Dermis blood vessel endothelial cell (primary cell): Measurements from ENCODE around the gene CNPPD1. TPM values are rescaled to one million over a fixed set of nuclear protein-coding genes. Genes with fewer than 3 reads are reported as not detected.

Experiments
- DNase-seq: peaks from one replicate; pipeline ENCODE4 v3.0.0; 2010
- total RNA-seq: library from RNA; depleted of rRNA; stranded (reverse); fragments of >200 nt; gene quantifications from 2 replicates; pipeline ENCODE4 v1.2.3, GENCODE V29; 2014

CNPPD1 gene
- total RNA-seq, 1 donor from 2014 or later: 29.8 TPM

DNA sequence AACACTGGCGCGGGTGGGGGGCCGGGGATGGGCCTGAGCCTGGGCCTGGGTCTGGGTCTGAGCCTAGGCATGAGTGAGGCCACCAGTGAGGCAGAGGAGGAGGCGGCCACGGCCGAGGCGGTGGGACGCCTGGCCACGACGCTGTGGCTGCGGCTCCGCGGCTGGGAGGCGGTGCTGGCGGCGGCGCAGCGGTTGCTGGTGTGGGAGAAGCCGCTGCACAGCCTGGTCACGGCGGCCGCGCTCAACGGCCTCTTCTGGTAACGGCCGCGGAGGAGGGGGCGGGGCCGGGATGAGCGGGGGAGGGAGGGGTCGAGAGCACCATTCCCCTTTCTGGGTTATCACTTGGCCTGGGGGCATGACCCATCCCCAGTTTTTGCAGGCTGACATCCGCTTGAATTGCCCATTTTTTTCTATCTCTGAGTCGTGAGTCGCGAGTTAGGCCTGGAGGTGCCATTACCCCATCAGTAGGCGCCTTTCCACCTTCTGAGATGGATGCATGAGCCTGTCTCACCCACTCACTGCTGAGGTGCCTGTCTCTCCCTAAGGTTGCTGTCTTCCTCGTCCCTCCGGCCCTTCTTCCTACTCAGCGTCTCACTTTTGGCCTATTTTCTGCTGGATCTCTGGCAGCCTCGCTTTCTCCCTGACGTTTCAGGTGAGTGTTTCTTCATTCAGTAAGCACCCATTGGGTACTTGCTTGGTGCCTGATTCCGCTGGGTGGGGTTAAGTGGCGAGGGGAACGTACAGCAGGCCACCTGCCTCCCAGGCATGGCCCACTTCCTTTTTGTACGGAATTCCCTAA, 1.9 kb upstream of the CNPPD1 start:
- peak; percentile 54 for DNase-seq

DNA sequence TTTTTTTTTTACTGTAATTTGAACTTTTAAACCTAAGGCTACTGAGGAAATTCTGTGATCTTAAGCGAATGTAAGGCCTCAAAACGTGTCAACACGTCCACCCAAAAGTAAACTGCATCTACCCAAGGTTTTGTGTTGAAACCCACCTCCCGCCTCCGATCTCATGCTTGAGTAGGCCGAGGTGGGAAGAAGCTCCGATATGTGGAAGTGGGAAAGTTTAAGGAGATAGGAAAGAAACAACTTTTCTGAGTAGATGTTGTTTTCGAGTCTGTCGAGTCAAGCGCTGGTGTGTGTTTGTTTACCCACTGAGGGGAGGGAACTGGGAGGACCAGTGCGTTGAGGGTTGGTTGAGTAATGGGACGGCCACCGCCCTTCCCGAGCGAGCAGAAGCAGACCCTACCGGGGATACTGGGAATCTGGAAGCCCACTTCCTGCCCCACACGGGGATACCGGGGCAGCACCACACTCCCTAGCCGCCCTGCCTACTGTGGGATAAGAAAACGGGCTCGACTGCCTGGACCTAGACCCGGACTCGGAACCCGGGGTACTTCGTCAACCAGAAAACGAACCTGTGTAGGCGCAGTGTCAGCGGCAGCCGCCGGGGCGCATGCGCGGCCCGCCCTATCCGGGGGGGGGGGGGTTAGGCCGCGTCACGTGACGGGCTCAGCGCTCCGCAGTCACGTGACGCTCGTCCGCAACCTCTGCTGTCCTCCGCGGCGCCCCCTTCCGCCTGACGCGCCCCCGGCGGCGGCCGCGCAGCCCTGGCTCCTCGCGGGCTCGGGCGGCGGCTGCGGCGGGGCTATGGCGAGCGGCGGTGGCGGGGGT, 1.0 kb upstream of the CNPPD1 start, which contains the start of gene RETREG2:
RETREG2 (plus strand) TSS at position 724 of the 825 bp plus-strand sequence; CDS start at position 802, 78 bp downstream.
- DNase-seq: peak; percentile 94

DNA sequence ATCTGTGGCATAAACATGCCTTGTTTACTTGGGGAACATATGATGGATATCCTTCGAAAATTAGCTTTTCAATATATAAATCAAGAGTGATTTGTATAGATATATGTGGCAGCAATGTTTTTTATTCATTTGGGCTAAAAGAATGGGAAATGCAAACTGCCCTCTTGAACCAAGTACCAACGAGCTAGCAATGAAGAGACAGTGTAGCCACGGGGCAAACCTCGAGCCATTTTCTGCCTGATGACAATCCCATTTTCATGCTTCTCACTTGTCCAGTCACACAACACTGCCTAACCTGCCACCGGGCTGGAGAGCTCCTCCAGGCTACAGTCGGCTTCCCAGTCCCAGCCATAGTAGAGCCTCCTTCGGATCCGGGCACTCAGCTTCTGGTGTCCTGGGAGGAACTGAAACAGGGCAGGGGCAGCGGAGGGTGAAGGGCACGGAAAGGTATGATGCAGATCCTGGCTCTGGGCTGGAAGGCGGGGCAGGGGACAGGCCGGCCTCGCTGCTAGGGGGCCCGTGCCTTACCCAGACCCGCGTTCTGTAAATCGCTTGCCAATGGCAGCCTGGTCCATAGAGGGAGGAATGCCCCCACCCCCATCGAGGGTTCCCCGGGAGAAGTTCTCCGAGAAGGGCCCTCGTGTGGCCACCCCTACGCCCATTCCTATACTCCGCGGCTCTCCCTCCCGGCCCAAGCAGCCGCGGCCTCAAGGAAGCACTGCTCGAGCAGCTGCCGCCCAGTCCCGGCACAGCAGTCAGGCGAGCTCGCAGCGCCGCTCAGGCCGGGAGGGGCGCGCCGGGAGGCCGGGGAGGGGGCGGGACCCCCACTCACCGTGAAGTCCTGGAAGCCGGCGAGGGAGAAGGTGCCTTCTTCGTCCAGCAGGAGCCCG, 552 bp downstream of the CNPPD1 start:
- DNase-seq: peak; percentile 58

DNA sequence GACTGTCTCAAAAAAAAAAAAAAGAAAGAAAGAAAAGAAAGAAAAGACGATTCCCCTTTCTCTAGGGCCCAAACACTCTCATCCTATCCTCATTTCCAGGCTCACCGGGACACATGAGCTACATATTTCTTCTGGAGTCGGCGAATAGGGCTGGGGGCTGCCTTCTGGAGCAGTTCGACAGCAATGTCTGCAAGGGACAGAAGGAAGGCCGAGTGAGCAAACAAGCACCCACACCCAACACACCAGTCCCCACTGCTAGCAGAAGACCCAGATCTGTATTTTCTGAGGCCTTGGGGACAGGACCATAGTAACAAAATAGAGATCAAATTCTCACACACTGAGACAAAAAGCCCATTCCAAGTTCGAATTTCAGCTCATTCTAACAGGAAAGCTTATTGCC, 1.2 kb downstream of the CNPPD1 start:
- no peak for DNase-seq

DNA sequence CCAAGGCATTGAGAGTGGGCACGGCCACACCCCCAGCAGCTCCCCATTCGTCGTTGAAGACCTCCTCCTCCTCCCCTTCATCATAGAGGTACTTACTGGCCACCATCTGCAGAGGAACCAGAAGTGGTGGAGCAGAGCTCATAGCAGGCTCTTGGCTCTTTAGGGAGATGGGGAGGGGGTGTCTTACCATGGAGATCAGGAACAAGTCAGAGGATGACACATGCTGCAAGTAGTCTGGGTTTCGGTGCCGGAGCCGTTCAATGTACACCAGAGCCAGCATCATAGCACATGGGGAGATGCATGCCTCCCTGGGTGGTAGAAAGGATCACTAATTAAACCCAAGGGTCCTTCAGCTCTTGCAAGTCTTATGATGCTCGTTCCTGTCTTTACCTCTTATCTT, 1.9 kb downstream of the CNPPD1 start:
- DNase-seq: no peak

DNA sequence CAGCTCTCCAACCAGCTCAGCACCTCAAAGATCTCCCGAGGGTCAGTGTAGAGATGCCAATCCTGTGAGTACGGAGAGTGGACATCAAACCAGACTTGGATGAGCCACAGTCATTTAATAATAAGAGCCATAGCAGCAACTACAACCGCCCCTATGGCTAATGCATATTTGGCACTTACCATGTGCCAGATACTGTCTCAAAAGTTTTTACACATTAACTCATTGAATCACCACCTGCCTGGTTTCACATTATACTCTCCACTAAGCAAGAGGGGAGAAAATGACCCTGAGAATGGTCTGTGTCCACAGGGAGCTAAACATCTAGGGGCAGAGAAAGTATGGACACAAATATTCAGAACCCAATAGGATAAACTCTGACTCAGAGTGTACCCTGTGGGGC, 2.6 kb downstream of the CNPPD1 start:
- no peak for DNase-seq

DNA sequence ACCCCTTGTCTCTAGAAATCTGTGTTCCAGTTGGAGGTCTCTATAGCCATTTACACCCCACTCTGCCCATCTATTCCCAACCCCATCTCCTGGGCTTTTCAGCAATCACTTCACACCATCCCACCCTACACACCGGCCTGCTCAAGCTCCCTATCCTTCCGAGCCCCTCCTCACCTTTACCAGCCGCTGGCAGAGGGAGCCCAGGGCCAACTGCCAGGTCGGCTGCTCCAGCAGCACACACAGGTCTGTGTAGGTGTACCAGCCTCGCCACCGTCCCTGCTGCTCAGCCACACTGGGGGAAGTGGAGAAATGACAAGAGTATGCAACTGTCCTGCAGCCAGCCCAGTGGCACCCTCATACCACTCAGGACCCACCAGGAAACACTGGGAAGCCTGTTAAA, 3.5 kb downstream of the CNPPD1 start:
- no peak for DNase-seq

DNA sequence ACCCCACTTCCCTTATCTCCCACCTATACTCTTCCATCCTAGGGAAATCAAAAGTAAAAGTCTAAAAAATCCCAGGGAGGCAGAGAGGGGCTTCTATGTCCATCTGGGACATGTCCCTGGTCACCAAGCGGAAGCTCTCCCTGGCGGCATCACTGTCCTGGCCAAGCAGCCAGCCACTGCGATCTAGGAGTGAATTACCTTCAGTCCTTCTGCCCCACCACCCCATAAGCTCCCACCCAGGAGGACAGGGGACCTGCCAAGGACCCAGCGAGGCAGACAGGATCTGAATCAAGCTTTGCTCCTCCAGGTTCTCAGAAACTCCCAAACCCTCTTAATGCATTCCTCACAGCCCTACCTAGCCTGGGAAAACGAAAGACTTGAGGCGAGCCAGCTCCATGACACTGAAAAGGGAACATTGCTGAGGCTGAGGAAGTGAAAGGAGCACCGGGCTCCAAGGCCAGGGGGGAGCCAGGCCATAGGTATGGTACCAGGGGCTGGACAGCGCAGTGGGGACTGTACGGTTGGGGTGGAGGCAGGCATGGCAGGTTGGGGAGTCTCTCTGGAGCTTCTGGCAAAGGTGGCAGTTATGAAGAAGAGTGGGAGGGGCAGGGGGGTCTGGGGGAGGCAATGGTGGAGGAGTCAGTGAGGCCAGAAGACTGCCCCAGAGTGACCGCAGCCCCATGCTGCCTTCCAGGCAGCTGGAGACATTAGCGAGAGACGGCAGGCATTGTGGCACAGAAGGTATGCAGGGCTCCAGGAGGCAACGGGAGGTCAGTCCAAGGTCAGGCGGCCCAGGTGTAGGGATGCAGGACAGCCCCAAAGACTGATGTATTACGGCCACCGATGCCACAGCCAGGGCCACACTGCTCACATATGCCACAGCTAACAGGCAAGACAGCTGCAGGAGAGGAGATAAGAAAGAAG, 4.2 kb downstream of the CNPPD1 start:
- no peak for DNase-seq

DNA sequence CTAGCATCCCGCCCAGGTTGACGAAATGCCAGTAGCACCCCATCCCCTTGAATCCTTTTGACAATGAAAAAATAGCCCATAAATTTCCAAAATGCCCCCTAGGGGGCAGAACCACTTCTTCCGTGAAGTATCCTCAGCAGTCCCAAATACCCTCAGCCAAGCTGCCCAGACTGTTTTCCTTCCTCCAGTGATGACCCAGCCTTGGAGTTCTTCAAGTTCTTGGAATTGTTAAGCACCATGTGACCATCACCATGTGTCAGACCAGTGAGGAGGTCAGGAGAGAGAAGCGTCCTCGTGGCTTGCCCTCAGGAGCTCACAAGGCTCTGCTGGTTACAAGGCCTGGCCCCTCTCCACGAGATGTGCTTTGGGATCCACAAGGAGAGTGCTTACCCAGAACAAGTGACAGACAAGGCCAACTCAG, 5.5 kb downstream of the CNPPD1 start:
- peak; percentile 86 for DNase-seq

DNA sequence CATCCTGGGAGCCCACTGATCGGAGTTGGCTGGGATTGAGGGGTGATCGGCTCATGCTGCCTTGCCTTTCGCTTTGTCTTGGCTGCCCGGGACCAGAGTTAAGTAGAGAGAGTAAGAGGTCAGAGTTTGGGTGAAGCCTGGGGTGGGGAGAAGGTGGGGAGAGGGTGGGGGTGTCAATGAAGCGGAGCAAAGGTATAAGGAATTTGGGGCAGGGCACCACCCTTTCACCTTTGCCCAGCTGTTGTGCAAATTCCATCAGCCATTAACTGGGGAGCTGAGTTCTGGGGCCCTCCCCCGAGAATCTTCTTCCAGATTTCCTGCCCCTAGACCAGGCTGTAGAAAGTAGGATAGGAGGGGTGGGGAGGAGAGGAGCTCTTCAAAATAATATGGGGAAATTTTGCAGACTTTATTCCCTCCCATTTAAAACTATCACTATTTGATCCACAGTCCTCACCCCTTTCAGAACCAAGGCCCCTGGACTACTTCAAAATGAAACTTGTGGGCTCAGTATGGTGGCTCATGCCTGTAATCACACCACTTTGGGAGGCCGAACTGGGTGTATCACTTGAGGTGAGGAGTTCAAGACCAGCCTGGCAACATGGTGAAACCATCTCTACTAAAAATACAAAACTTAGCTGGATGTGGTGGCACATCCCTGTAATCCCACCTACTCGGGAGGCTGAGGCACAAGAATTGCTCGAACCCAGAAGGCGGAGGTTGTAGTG, 6.6 kb downstream of the CNPPD1 start, which contains the start of gene SLC23A3:
SLC23A3 (minus strand) TSS at position 100 of the 725 bp plus-strand sequence; CDS start at position 55, 45 bp downstream.
- DNase-seq: no peak

DNA sequence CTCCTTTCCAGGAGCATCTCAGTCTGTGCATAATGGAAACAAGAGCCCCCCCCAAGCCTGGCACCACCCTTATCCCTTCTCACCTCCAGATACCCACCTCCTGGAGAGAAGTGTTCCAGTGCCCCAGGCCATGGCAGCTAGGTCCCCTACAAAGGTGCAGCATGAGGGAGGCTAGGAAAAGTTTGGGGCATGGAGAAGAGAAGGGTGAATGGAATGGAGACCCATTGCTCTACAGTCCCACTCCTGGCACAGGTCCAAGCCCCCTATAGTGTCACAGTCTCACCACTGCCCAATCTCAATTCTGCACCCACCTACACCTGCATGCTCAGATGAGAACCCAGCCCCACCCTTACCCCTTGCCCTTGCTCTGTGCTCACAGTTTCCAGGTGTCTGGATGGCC, 7.8 kb downstream of the CNPPD1 start:
- DNase-seq: no peak

DNA sequence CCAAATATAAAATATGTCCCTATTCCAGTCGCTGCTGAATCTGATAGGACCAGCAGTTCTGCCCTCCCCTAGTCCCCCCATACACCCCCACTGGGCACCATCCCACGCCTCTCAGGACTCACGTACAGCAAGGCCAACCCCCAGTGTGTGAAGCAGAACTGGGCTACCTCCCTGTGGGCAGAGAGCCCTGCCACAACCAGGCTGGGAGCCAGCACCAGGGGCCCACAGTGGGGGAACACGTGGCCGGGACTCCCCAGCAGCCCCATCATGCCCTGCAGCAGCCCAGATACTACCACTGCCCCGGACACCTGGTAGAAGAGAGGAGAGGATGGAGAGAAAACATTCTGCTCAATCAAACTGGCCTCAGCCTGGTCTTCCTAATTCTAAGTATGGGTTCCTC, 8.2 kb downstream of the CNPPD1 start:
- no peak for DNase-seq

DNA sequence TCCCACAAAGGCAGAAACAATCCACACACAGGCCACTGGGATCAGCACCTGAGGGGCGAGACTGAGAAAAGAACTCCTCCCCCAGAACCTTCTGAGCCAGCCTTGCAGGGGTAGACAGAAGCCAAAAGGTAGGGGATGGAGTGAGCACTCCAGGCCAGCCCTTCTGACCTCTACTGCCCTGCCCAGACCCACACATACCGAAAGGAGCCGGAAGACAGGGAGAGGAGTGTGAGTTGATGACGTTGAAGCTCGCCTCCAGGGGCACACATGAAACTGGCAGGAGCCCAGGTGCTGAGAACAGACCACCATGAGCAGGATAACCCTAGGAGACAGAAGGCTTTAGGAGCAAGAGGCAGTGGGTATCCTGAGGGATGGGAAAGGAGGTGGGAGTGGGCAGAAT, 8.7 kb downstream of the CNPPD1 start:
- no peak for DNase-seq

DNA sequence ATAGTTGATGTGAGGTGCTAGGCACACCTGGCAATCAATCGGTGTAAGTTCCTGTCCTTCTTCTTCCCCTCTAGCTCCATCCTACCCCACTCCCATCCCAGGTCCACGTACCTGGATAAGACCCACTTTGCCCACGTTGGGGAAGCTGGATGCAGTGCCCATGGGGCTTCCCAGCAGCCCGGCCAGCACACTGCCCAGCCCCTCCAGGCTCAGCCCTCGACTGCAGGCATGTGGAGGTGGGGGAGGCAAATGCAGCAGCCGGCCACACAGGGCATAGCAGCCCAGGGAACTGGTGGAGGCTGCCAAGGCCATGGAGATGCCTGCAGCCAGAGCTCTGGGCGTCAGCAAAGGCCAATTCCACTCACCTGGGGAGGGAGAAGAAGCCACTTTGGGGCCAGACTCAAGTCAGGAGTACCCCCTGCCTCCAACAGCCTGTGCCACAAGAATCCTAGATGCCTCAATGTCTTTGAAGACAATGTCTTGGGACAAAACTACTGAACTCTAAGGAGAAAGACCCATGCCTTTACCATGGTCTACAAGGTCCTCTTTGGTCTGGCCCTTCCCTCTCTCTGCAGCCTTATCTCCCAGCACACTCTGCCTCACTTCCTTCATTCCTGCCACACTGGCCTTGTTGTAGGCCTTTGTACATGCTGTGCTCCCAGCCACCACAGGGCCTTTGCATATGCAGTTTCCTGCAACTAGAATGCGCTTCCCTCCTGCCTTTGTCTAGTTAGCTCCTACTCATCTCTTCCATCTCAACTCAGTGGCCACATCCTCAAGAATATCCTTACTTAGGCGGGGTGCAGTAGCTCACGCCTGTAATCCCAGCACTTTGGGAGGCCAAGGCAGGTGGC, 11.4 kb downstream of the CNPPD1 start:
- DNase-seq: no peak

DNA sequence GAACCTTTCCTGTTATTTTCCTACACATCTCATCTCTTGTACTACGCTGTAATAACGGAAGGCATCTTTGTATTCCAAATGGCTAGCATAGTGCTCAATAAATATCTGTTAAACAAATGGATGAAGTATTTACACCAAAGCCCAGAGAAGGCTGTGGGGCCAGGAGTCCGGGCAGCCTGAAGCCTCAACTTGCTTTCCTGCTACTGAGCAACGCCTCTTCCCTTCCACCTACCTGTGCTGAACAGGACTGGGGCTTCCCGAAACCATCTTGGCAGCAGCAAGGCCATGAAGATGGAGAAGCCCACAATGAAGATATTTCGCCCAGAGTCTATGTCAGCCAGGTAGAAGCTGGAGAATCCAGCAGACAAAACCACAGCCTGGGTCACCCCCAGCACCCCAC, 13.6 kb downstream of the CNPPD1 start:
- DNase-seq: no peak

DNA sequence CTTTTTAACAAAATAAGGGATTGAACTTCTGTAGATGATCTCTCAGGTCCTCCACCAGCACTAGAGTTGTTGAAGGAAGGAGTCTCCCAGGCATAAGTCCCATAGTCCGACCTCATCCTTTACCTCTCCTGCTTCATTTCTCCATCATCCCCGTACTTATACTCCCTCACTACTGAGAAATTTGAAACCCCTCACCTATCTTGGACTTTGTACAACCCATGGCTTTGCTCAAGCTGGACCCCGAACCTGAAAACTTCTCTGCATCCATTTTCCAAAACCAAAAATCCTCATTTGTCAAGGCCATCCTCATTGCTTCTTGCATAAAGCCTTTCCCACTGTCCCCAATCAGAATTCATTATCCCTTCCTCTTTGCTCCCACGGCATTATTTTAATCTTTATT, 15.6 kb downstream of the CNPPD1 start:
- DNase-seq: no peak

DNA sequence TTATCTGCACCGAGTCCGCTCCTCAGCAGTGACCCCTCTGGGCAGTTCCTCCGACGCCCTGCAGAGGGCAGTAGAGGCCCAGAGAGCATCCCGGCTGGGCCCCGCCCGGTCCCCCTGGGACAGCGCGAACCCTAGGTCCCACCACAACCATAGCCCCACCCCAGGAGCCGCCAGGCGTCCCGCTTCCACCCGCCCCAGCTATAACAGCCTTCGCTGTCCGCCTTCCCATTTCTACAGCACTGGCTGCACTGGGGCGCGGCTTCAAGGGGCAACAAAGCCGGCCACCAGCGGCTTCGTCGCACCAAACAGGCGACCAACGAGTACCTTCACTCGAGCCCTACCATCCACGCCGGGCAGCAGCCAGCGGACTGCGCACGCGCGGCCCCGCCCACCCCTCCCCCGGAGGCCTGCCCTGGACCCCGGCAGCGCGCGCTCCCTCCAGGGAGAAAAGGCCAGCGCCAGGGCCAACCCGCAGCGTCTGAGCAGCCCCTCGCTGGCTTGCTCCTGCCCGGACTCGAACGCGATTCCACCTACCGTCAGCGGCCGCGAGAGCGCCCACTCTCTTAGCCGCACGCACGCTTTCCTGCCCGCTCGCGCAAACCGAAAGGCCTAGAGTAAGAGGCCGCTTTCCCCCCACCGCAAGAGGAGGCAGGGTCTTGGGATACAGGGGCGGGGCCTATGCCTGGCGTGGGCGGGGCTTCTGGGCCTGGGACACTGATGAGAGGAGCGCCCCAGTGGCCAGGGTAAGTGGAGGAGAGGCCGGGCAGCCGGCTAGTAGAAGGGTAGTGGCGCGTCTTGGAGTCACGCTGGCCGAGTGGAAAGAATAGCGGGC, 16.3 kb downstream of the CNPPD1 start, which contains the start of gene NHEJ1:
NHEJ1 (minus strand) TSS at position 630 of the 832 bp plus-strand sequence. CDS start 2,453 bp downstream, outside the sequence.
- DNase-seq: peak; percentile 96

DNA sequence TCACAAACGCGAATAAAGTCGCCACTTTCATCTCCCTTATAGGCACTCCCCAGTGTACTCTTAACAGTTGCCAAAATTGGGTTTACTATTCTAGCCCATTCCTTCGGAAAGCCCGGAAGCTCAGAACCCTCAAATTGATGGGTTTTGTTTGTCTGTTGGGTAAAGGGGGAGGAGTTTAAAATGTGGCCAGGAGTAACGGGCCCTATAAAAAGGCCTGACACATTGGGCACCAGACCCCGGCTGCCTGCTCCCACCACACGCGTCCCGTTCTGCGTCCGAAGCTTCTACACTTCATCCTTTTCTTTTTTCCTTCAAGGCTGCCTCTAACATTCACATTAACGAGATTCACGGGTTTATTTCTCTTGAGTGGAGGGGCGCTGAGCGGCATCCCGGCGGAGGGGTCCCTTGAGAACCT, 16.9 kb downstream of the CNPPD1 start:
- DNase-seq: no peak

DNA sequence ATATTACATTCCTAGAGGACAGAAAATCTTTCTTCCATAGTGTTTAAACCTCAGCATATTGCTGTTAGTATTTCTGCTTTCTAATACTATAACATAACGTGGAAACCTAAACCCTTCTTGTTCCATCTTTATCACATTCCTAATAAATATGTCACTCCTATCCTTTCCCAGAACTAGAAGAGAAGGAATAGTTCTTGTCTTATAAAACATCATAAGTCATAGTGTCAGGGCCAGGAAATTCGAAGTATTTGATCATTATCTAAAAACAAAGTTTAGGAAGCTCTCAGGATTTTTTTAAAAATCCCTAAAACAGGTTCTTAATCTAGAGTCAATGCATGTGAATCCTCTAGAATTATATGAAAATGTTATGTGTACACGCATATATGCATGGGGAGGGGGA, 18.1 kb downstream of the CNPPD1 start:
- no peak for DNase-seq
